A549 (cell line): Measurements from ENCODE around the gene EBLN2. TPM values are rescaled to one million over a fixed set of nuclear protein-coding genes. Genes with fewer than 3 reads are reported as not detected.

Experiments used
- ATAC-seq, 2 experiments: fragments of 200-7000 bp in 1 of 2; fragments of >200 bp in 1 of 2; cut with Nextera tagmentation in 1 of 2; cut with Tn5 transposase in 1 of 2; 3 replicates each; pipeline versions ENCODE4 v1.8.0 to v1.9.1; 2018 to 2020; ENCODE audit warnings: mild to moderate bottlenecking in 1 of 2, moderate library complexity in 1 of 2
- CTCF ChIA-PET: fragments of 300-600 bp; sonication (Branson Sonifier 250); formaldehyde crosslinking; extraction: SDS; loops from one replicate; lab custom pipeline; 2021; ENCODE audit warnings: antibody characterized with exemption, inconsistent platforms; lab: Yijun Ruan, JAX
- POLR2A ChIA-PET: fragments of 350-600 bp; formaldehyde crosslinking; extraction: SDS; loops from one replicate; lab custom pipeline; 2021; ENCODE audit warnings: antibody characterized with exemption, inconsistent platforms; lab: Yijun Ruan, JAX
- DNase-seq, 2 experiments: peaks; one replicate each; pipeline versions ENCODE4 v3.0.0 to v3.0.0-alpha.2; 2011 to 2016; ENCODE audit warnings: low read depth in 1 of 2, low spot score in 1 of 2
- FAIRE-seq: peaks from 2 replicates; lab custom pipeline; 2011; peaks lifted over from hg19 to GRCh38; lab: Jason Lieb, UNC
- H3K27ac ChIP-seq, 2 experiments: fragments of >200 bp; sonication (Bioruptor Twin); formaldehyde crosslinking; 3 replicates each; pipeline ENCODE4 v1.5.1; 2016 to 2017
- H3K4me1 ChIP-seq: fragments of >200 bp; sonication (Bioruptor Twin); formaldehyde crosslinking; 3 replicates; pipeline ENCODE4 v1.6.1; 2016
- H3K4me2 ChIP-seq: fragments of >200 bp; sonication (Bioruptor Twin); formaldehyde crosslinking; 3 replicates; pipeline ENCODE4 v1.6.1; 2016
- H3K4me3 ChIP-seq: fragments of >200 bp; sonication (Bioruptor Twin); formaldehyde crosslinking; 3 replicates; pipeline ENCODE4 v1.5.1; 2016
- H3K9me3 ChIP-seq: fragments of >200 bp; sonication (Bioruptor Twin); formaldehyde crosslinking; 3 replicates; pipeline ENCODE4 v1.6.1; 2016
- BHLHE40 ChIP-seq: IDR thresholded peaks from 2 replicates; pipeline ENCODE4 v1.6.1; 2012; ENCODE audit warnings: low read depth, low read length, inconsistent platforms
- CBX8 ChIP-seq: fragments of 200-600 bp; sonication (generic); IDR thresholded peaks from 2 replicates; pipeline ENCODE4 v1.6.1; 2016
- CTCF ChIP-seq: fragments of >200 bp; sonication (Bioruptor Twin); formaldehyde crosslinking; IDR thresholded peaks from 3 replicates; pipeline ENCODE4 v1.5.1; 2016
- EHMT2 ChIP-seq: fragments of 200-600 bp; sonication (generic); IDR thresholded peaks from 2 replicates; pipeline ENCODE4 v1.6.1; 2016; ENCODE audit warnings: antibody characterized with exemption, low read depth, mild to moderate bottlenecking, moderate library complexity
- ELK1 ChIP-seq: fragments of 150-350 bp; IDR thresholded peaks from 2 replicates; pipeline ENCODE4 v1.6.1; 2014; ENCODE audit warnings: low read depth, mild to moderate bottlenecking, low read length
- ESRRA ChIP-seq: fragments of 150-350 bp; IDR thresholded peaks from 2 replicates; pipeline ENCODE4 v1.6.1; 2014; ENCODE audit warnings: mild to moderate bottlenecking, low read length, borderline replicate concordance
- FOSL2 ChIP-seq, 2 experiments: fragments of 450-650 bp in 1 of 2; fragments of >200 bp in 1 of 2; sonication (Bioruptor Twin) in 1 of 2; formaldehyde crosslinking; IDR thresholded peaks; 2 replicates each; pipeline versions ENCODE4 v1.5.0 to v1.6.1; 2016 to 2020; ENCODE audit warnings: mild to moderate bottlenecking in 1 of 2, moderate library complexity in 1 of 2
- FOXS1 ChIP-seq: fragments of 250-450 bp; sonication (Bioruptor Pico); IDR thresholded peaks from 2 replicates; pipeline ENCODE4 v1.5.0; 2020; ENCODE audit warnings: mild to moderate bottlenecking, moderate library complexity
- HEYL ChIP-seq: fragments of 250-450 bp; sonication (Bioruptor Pico); IDR thresholded peaks from 2 replicates; pipeline ENCODE4 v1.8.0; 2021; ENCODE audit warnings: mild to moderate bottlenecking, moderate library complexity
- HOXA7 ChIP-seq: fragments of 250-450 bp; sonication (Bioruptor Pico); IDR thresholded peaks from 2 replicates; pipeline ENCODE4 v1.5.0; 2020; ENCODE audit warnings: mild to moderate bottlenecking, moderate library complexity
- HOXB13 ChIP-seq: fragments of 250-450 bp; sonication (Bioruptor Pico); IDR thresholded peaks from 2 replicates; pipeline ENCODE4 v1.5.0; 2020; ENCODE audit warnings: low read depth, mild to moderate bottlenecking, moderate library complexity
- HOXB5 ChIP-seq: fragments of 250-450 bp; sonication (Bioruptor Pico); IDR thresholded peaks from 2 replicates; pipeline ENCODE4 v1.5.0; 2020; ENCODE audit warnings: mild to moderate bottlenecking, moderate library complexity
- JUN ChIP-seq, 2 experiments: fragments of >200 bp; sonication (Bioruptor Twin); formaldehyde crosslinking; IDR thresholded peaks; 2 replicates in 1 of 2; 3 replicates in 1 of 2; pipeline ENCODE4 v1.6.1; 2016 to 2017
- KDM5A ChIP-seq: fragments of 200-600 bp; sonication (generic); IDR thresholded peaks from 2 replicates; pipeline ENCODE4 v1.6.1; 2016; ENCODE audit warnings: antibody characterized with exemption, mild to moderate bottlenecking
- MAX ChIP-seq: IDR thresholded peaks from 2 replicates; pipeline ENCODE4 v1.6.1; 2012
- MAZ ChIP-seq: fragments of 150-350 bp; IDR thresholded peaks from 2 replicates; pipeline ENCODE4 v1.6.1; 2014; ENCODE audit warnings: antibody characterized with exemption, low read depth, low read length, borderline replicate concordance
- NPAS2 ChIP-seq: fragments of 250-450 bp; sonication (Bioruptor Pico); IDR thresholded peaks from 2 replicates; pipeline ENCODE4 v1.8.0; 2022; ENCODE audit warnings: mild to moderate bottlenecking, moderate library complexity, borderline replicate concordance
- PHF8 ChIP-seq: fragments of 200-600 bp; sonication (generic); IDR thresholded peaks from 2 replicates; pipeline ENCODE4 v1.6.1; 2016; ENCODE audit warnings: low read depth, mild to moderate bottlenecking, antibody characterized with exemption, moderate library complexity, borderline replicate concordance
- POLR2AphosphoS2 ChIP-seq: conservative IDR thresholded peaks from 2 replicates; pipeline ENCODE4 v1.6.1; 2012; ENCODE audit warnings: low read length, improper control_type of control experiment, inconsistent platforms
- RAD21 ChIP-seq, 2 experiments: fragments of >200 bp in 1 of 2; sonication (Bioruptor Twin) in 1 of 2; formaldehyde crosslinking in 1 of 2; IDR thresholded peaks in 1 of 2; conservative IDR thresholded peaks in 1 of 2; 2 replicates in 1 of 2; 3 replicates in 1 of 2; pipeline ENCODE4 v1.6.1; 2012 to 2018; ENCODE audit warnings: inconsistent platforms in 1 of 2
- RARB ChIP-seq: fragments of 250-450 bp; sonication (Bioruptor Pico); IDR thresholded peaks from 2 replicates; pipeline ENCODE4 v1.8.0; 2021; ENCODE audit warnings: mild to moderate bottlenecking, moderate library complexity
- RCOR1 ChIP-seq: fragments of 150-350 bp; IDR thresholded peaks from 2 replicates; pipeline ENCODE4 v1.6.1; 2014; ENCODE audit warnings: antibody characterized with exemption, low read length, low read depth
- SMC3 ChIP-seq: fragments of >200 bp; sonication (Bioruptor Twin); formaldehyde crosslinking; IDR thresholded peaks from 3 replicates; pipeline ENCODE4 v1.6.1; 2018; ENCODE audit warnings: inconsistent platforms
- SREBF2 ChIP-seq: fragments of 450-650 bp; IDR thresholded peaks from 2 replicates; pipeline ENCODE4 v1.6.1; 2014; ENCODE audit warnings: mild to moderate bottlenecking, moderate library complexity
- USF2 ChIP-seq: fragments of 450-650 bp; IDR thresholded peaks from 2 replicates; pipeline ENCODE4 v1.6.1; 2014; ENCODE audit warnings: antibody characterized with exemption
- ZC3H11A ChIP-seq: fragments of 450-650 bp; IDR thresholded peaks from 2 replicates; pipeline ENCODE4 v1.6.1; 2014; ENCODE audit warnings: antibody characterized with exemption, mild to moderate bottlenecking
- ZFP36 ChIP-seq: fragments of 450-650 bp; IDR thresholded peaks from 2 replicates; pipeline ENCODE4 v1.6.1; 2014; ENCODE audit warnings: borderline replicate concordance; ENCODE audit not compliant: partially characterized antibody
- ZNF302 ChIP-seq: fragments of 250-450 bp; sonication (Bioruptor Pico); IDR thresholded peaks from 2 replicates; pipeline ENCODE4 v1.9.0; 2021; ENCODE audit warnings: inconsistent platforms, mild to moderate bottlenecking, moderate library complexity
- WGBS: methylation state at CpG from one replicate; pipeline ENCODE4 v1.1.6; 2017; ENCODE audit errors: missing lambda C conversion rate; 5-methylcytosine and 5-hydroxymethylcytosine counted together
- polyA plus RNA-seq, 4 experiments: library from polyadenylated mRNA; depleted of rRNA in 3 of 4; stranded (reverse); fragments of >200 nt; fragmentation: RNase III in 1 of 4; extraction: RNeasy Plus Mini Kit Qiagen cat#74134 plus additional on column Dnase treatment in 1 of 4; gene quantifications; 2 replicates in 3 of 4; 3 replicates in 1 of 4; pipeline ENCODE4 v1.2.3, GENCODE V29; 2011 to 2017

EBLN2 gene
- polyA plus RNA-seq, 2 of the 4 experiments (the other 2 are of a cell fraction) = 1.4 to 4.1 TPM

GRCh38 chr3:73098026-73098425, 36.6 kb downstream of the EBLN2 start:
- WGBS = 0% methylated on average over 2 of the region's 2 CpGs
- no peak overlapping the region for H3K4me2 ChIP-seq
- CTCF ChIA-PET = interaction anchor here (1.2 to 2.4 kb wide), 3 partner anchors 247 to 404 kb away, joined by 3 to 18 read pairs (median 4); no protein-coding TSS in a partner anchor
- no peak for TF ChIP-seq KDM5A
- TF ChIP-seq MAX = no peak
- TF ChIP-seq JUN (IDR thresholded peaks at IDR 0.05) = no peak
- TF ChIP-seq SREBF2 = no peak
- TF ChIP-seq POLR2AphosphoS2 = no peak
- TF ChIP-seq CBX8 = no peak
- TF ChIP-seq ESRRA = no peak
- no peak for TF ChIP-seq HEYL (CRISPR knock-in tag)
- no peak for TF ChIP-seq FOSL2 (IDR thresholded peaks at IDR 0.05)
- no peak for TF ChIP-seq FOSL2 (CRISPR knock-in tag; IDR thresholded peaks at IDR 0.05)
- TF ChIP-seq BHLHE40 = no peak
- TF ChIP-seq RARB (CRISPR knock-in tag) = no peak
- no peak for TF ChIP-seq PHF8
- TF ChIP-seq USF2 = no peak
- no peak for TF ChIP-seq ELK1
- TF ChIP-seq, all 56 proteins: peak for 0
- Histone ChIP-seq H3K9me3 (no peaks in the 10 kb centered on the region), H3K27ac (no peak overlapping the region), H3K4me3 (no peak overlapping the region), H3K4me1 (no peaks in the 10 kb centered on the region)
- ATAC-seq (no peak), FAIRE-seq (no peak), DNase-seq (no peak)
- POLR2A ChIA-PET = no interaction called here

GRCh38 chr3:73098873-73099272, 37.4 kb downstream of the EBLN2 start:
- ChIA-PET POLR2A (no interaction called here), CTCF (interaction anchor here (1.2 kb wide), 1 partner anchor 403 kb away, joined by 4 read pairs; no protein-coding TSS in a partner anchor)
- Histone ChIP-seq H3K27ac (no peak overlapping the region), H3K4me1 (no peaks in the 10 kb centered on the region), H3K4me2 (no peak overlapping the region), H3K9me3 (no peaks in the 10 kb centered on the region), H3K4me3 (no peak overlapping the region)
- FAIRE-seq (no peak), ATAC-seq (no peak), DNase-seq (no peak)
- TF ChIP-seq HOXB13 (CRISPR knock-in tag) (no peak), MAZ (no peak)
- 56% methylated on average over 1 of the region's 1 CpG for WGBS

GRCh38 chr3:73100741-73101559, 39.5 kb downstream of the EBLN2 start:
- H3K27ac ChIP-seq = no peak overlapping the region
- ChIA-PET POLR2A (no interaction called here), CTCF (interaction anchor here (0.6 to 9.4 kb wide), 25 partner anchors 8 to 1258 kb away, joined by 3 to 77 read pairs (median 4); no protein-coding TSS in a partner anchor)
- no peak for TF ChIP-seq ZFP36
- TF ChIP-seq CTCF = peak; percentile 88
- no peak for TF ChIP-seq NPAS2 (CRISPR knock-in tag)
- no peak for TF ChIP-seq ZNF302 (CRISPR knock-in tag)
- TF ChIP-seq ZC3H11A = no peak
- no peak for TF ChIP-seq RCOR1
- peak; percentile 82 for TF ChIP-seq SMC3
- TF ChIP-seq HOXA7 (CRISPR knock-in tag) = no peak
- TF ChIP-seq FOXS1 (CRISPR knock-in tag) = no peak
- TF ChIP-seq HOXB5 = no peak
- peak; percentile 83 to 85 for TF ChIP-seq RAD21 (conservative IDR thresholded peaks at IDR 0.05 in 1 of 2, IDR thresholded peaks at IDR 0.05 in 1 of 2)
- TF ChIP-seq EHMT2 = no peak
- H3K4me3 ChIP-seq = no peak overlapping the region
- WGBS = 19% methylated on average over 9 of the region's 9 CpGs
- DNase-seq (peak; percentile 74 to 90), ATAC-seq (peak; percentile 90 to 96), FAIRE-seq (peak; percentile 23)
- no peaks in the 10 kb centered on the region for H3K4me1 ChIP-seq
- no peak overlapping the region for H3K4me2 ChIP-seq
- no peaks in the 10 kb centered on the region for H3K9me3 ChIP-seq
